Measurements from ENCODE around the gene KCNH1. TPM values are rescaled to one million over a fixed set of nuclear protein-coding genes. Genes with fewer than 3 reads are reported as not detected.

Gene KCNH1
- total and polyA plus RNA-seq, 4 donors: 0.02 to 0.31 TPM; not detected in 2

DNA sequence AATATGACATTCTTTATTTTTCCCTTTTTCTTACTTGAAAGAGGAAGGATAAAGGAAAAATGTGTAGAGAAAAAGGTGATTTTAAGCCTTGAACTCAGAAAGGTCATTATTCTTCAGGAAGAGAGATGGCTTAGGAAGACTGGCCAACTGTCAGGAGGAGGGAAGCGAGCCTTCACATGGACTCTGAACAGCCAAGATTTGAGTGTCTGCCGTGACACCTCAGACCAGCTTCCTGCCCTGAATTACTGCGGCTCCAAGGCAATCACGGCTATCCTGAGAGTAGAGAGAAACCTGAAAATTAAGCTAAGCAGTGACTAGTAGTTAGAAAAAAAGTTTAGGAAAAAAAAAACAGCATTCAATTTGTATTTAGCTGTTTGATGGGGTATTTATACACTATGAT, 314.7 kb downstream of the KCNH1 start:
- Histone ChIP-seq H3K27me3 (ENCODE audit: control insufficient read depth in 3 of 3, insufficient read depth in 3 of 3, low read length in 2 of 3) (no peaks in the 10 kb centered on the region), H3K4me1 (ENCODE audit: control insufficient read depth in 5 of 5, insufficient read depth in 5 of 5, low read length in 5 of 5) (no peaks in the 10 kb centered on the region), H3K4me3 (no peak overlapping the region), H3K36me3 (ENCODE audit: control insufficient read depth in 4 of 4, insufficient read depth in 4 of 4, low read length in 4 of 4) (no peaks in the 10 kb centered on the region), H3K9ac (ENCODE audit: insufficient read depth in 1 of 2, low read length in 2 of 2) (no peak overlapping the region), H3K9me3 (ENCODE audit: control insufficient read depth in 4 of 4, insufficient read depth in 3 of 4, low read length in 3 of 4) (no peaks in the 10 kb centered on the region), H3K27ac (ENCODE audit: low read depth in 1 of 2, low read length in 1 of 2) (no peak overlapping the region)
- no peak for TF ChIP-seq CTCF (IDR thresholded peaks at IDR 0.05; ENCODE audit: control extremely low read depth, extremely low read depth)
- WGBS, 2 donors: 80 to 90% methylated on average over 4 of the region's 4 CpGs
- ATAC-seq (ENCODE audit: insufficient read depth, low FRiP score) (no peak), DNase-seq (no peak)

DNA sequence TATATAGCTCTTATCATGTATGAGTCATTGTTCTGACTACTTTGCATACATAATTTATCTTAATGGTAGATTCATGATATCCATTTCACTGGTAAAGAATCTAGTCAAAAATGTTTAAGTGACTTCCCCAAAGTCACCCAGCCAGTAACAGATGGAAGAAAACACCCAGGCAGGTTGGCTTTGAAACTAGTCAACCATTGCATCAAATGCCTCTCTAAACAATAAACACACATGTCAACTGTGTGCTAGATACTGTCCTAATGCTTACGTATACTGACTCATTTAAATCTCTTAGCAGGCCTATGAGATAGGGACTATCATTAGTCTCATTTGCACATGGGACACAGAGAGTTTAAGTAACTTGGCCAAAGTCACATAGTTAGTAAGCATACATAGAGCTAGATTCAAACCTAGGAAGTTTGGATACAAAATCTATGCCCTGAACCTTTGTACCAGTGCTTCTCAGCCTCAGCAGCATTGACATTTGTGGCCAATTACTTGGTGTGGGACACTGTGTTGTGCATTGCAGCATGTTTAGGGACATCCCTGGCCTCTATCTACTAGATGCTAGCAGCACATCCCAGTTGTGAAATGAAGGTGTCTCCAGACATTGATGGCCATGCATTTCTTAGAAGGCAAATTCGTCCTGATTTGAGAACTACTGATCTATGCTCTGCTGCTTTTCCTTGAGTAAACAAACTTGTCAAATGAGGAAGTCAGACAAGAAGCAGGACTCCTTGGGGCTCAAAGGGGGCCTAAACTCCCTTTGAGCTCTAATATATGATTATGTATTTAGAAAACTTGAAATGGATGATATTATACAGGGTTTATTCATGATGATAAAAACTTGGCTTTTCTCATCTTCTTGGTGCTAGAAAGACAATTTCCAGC, 316.3 kb downstream of the KCNH1 start:
- no peaks in the 10 kb centered on the region for H3K36me3 ChIP-seq (ENCODE audit: control insufficient read depth in 4 of 4, insufficient read depth in 4 of 4, low read length in 4 of 4)
- no peaks in the 10 kb centered on the region for H3K9me3 ChIP-seq (ENCODE audit: control insufficient read depth in 4 of 4, insufficient read depth in 3 of 4, low read length in 3 of 4)
- no peak for TF ChIP-seq CTCF (IDR thresholded peaks at IDR 0.05; ENCODE audit: control extremely low read depth, extremely low read depth)
- 50 to 53% methylated on average over 2 of the region's 2 CpGs for WGBS, 2 donors
- DNase-seq (no peak), ATAC-seq (ENCODE audit: insufficient read depth, low FRiP score) (no peak)
- no peak overlapping the region for H3K9ac ChIP-seq (ENCODE audit: insufficient read depth in 1 of 2, low read length in 2 of 2)
- H3K27me3 ChIP-seq (ENCODE audit: control insufficient read depth in 3 of 3, insufficient read depth in 3 of 3, low read length in 2 of 3): no peaks in the 10 kb centered on the region
- no peak overlapping the region for H3K27ac ChIP-seq (ENCODE audit: low read depth in 1 of 2, low read length in 1 of 2)
- no peak overlapping the region for H3K4me3 ChIP-seq
- H3K4me1 ChIP-seq (ENCODE audit: control insufficient read depth in 5 of 5, insufficient read depth in 5 of 5, low read length in 5 of 5): no peaks in the 10 kb centered on the region

- Histone ChIP-seq H3K9ac (ENCODE audit: insufficient read depth in 1 of 2, low read length in 2 of 2) (no peak overlapping the region), H3K36me3 (ENCODE audit: control insufficient read depth in 4 of 4, insufficient read depth in 4 of 4, low read length in 4 of 4) (no peaks in the 10 kb centered on the region), H3K9me3 (ENCODE audit: control insufficient read depth in 4 of 4, insufficient read depth in 3 of 4, low read length in 3 of 4) (no peaks in the 10 kb centered on the region), H3K4me3 (no peak overlapping the region), H3K27me3 (ENCODE audit: control insufficient read depth in 3 of 3, insufficient read depth in 3 of 3, low read length in 2 of 3) (no peaks in the 10 kb centered on the region), H3K4me1 (ENCODE audit: control insufficient read depth in 5 of 5, insufficient read depth in 5 of 5, low read length in 5 of 5) (no peaks in the 10 kb centered on the region), H3K27ac (ENCODE audit: low read depth in 1 of 2, low read length in 1 of 2) (no peak overlapping the region)
- ATAC-seq (ENCODE audit: insufficient read depth, low FRiP score): no peak
- TF ChIP-seq CTCF (IDR thresholded peaks at IDR 0.05; ENCODE audit: control extremely low read depth, extremely low read depth): no peak
- 77 to 82% methylated on average over 13 of the region's 13 CpGs for WGBS, 2 donors
- DNase-seq: no peak
Observed at GRCh38 chr1:210815641-210816550, 318.1 kb downstream of the KCNH1 start.

All from lung (tissue), 12 donors.